ENCODE data around the gene CNTROB.
A peak's percentile ranks its signal among the peaks of the same experiment; 100 is the strongest.

GRCh38 chr17:7997186-7997585 lies 65.2 kb downstream of the CNTROB start:
- TF ChIP-seq CTCF (IDR thresholded peaks at IDR 0.05 in 4 of 5, conservative IDR thresholded peaks at IDR 0.05 in 1 of 5) (peak in 3 of 5 experiments; percentile 16 to 55 (median 48)), POLR2A (IDR thresholded peaks at IDR 0.05) (no peak)
